Testis (tissue), 2 donors: Measurements from ENCODE around the gene KLF13.

ENCODE experiments used
- CTCF ChIP-seq, 3 experiments: fragments of 450-650 bp in 2 of 3; fragments of 200-600 bp in 1 of 3; sonication (generic) in 1 of 3; IDR thresholded peaks; one replicate each; pipeline ENCODE4 v1.5.1; 2016 to 2019; ENCODE audit warnings: antibody characterized with exemption in 3 of 3, mild to moderate bottlenecking in 2 of 3, moderate library complexity in 1 of 3
- POLR2A ChIP-seq: fragments of 450-650 bp; IDR thresholded peaks from one replicate; pipeline ENCODE4 v1.6.1; 2017; ENCODE audit warnings: antibody characterized with exemption, mild to moderate bottlenecking, moderate library complexity

GRCh38 chr15:31353931-31354330 lies 27.3 kb downstream of the KLF13 start:
- TF ChIP-seq CTCF (IDR thresholded peaks at IDR 0.05) (no peak), POLR2A (no peak)
